Right atrium auricular region (tissue), 2 donors: ENCODE results near the gene ADGB. TPM values are rescaled to one million over a fixed set of nuclear protein-coding genes. Genes with fewer than 3 reads are reported as not detected.

Experiments used
- DNase-seq: peaks from one replicate; pipeline ENCODE4 v3.0.0-alpha.2; 2019; ENCODE audit warnings: low spot score
- H3K27ac ChIP-seq, 2 donors: fragments of 200-600 bp; sonication (generic); 1 replicate in 1 of 2; 2 replicates in 1 of 2; pipeline ENCODE4 v1.5.1; 2016 to 2019
- H3K27me3 ChIP-seq, 2 donors: fragments of 200-600 bp; sonication (generic); one replicate each; pipeline versions ENCODE4 v1.5.1 to v1.6.0; 2017 to 2019
- H3K36me3 ChIP-seq: fragments of 200-600 bp; sonication (generic); one replicate; pipeline ENCODE4 v1.5.1; 2016
- H3K4me1 ChIP-seq, 2 donors: fragments of 200-600 bp; sonication (generic); one replicate each; pipeline versions ENCODE4 v1.5.1 to v1.6.0; 2017 to 2019
- H3K4me3 ChIP-seq, 2 donors: fragments of 200-600 bp; sonication (generic); 1 replicate in 1 of 2; 2 replicates in 1 of 2; pipeline ENCODE4 v1.5.1; 2017 to 2019; ENCODE audit warnings: mild to moderate bottlenecking in 1 of 2, moderate library complexity in 1 of 2
- H3K9me3 ChIP-seq, 2 donors: fragments of 200-600 bp; sonication (generic); one replicate each; pipeline ENCODE4 v1.5.1; 2019
- CTCF ChIP-seq, 2 donors: fragments of 200-600 bp; sonication (generic); IDR thresholded peaks; one replicate each; pipeline ENCODE4 v1.5.1; 2019; ENCODE audit warnings: antibody characterized with exemption in 2 of 2
- total RNA-seq, 2 donors: library from RNA; depleted of rRNA; stranded (reverse); fragments of >200 nt; gene quantifications; one replicate each; pipeline ENCODE4 v1.1.0, GENCODE V29; 2016

The ADGB gene
- total RNA-seq, 2 donors from 2014 or later: not detected

GRCh38 chr6:146666909-146667308, 68.1 kb downstream of the ADGB start:
- H3K36me3 ChIP-seq: no peaks in the 10 kb centered on the region
- no peaks in the 10 kb centered on the region for H3K27me3 ChIP-seq
- DNase-seq: no peak
- no peaks in the 10 kb centered on the region for H3K4me1 ChIP-seq
- H3K9me3 ChIP-seq: no peaks in the 10 kb centered on the region
- no peak overlapping the region for H3K27ac ChIP-seq
- H3K4me3 ChIP-seq: no peak overlapping the region
- TF ChIP-seq CTCF (IDR thresholded peaks at IDR 0.05): no peak

- Histone ChIP-seq H3K4me1 (no peaks in the 10 kb centered on the region), H3K27ac (no peak overlapping the region), H3K4me3 (no peak overlapping the region), H3K9me3 (no peaks in the 10 kb centered on the region), H3K36me3 (no peaks in the 10 kb centered on the region), H3K27me3 (no peaks in the 10 kb centered on the region)
- no peak for TF ChIP-seq CTCF (IDR thresholded peaks at IDR 0.05)
- no peak for DNase-seq
Observed at GRCh38 chr6:146670161-146670560, 71.4 kb downstream of the ADGB start.

GRCh38 chr6:146673069-146673468, 74.3 kb downstream of the ADGB start:
- no peaks in the 10 kb centered on the region for H3K36me3 ChIP-seq
- TF ChIP-seq CTCF (IDR thresholded peaks at IDR 0.05): no peak
- H3K4me1 ChIP-seq: no peaks in the 10 kb centered on the region
- H3K9me3 ChIP-seq: no peaks in the 10 kb centered on the region
- no peak for DNase-seq
- no peaks in the 10 kb centered on the region for H3K27me3 ChIP-seq
- no peak overlapping the region for H3K4me3 ChIP-seq
- no peak overlapping the region for H3K27ac ChIP-seq

- Histone ChIP-seq H3K9me3 (no peaks in the 10 kb centered on the region), H3K27me3 (no peaks in the 10 kb centered on the region), H3K4me3 (no peak overlapping the region), H3K27ac (no peak overlapping the region), H3K4me1 (no peaks in the 10 kb centered on the region), H3K36me3 (no peaks in the 10 kb centered on the region)
- no peak for DNase-seq
- no peak for TF ChIP-seq CTCF (IDR thresholded peaks at IDR 0.05)
Observed at GRCh38 chr6:146679386-146679785, 80.6 kb downstream of the ADGB start.

GRCh38 chr6:146682919-146683318, 84.1 kb downstream of the ADGB start:
- no peaks in the 10 kb centered on the region for H3K36me3 ChIP-seq
- H3K9me3 ChIP-seq: no peaks in the 10 kb centered on the region
- no peak overlapping the region for H3K4me3 ChIP-seq
- no peaks in the 10 kb centered on the region for H3K27me3 ChIP-seq
- no peak for DNase-seq
- no peak overlapping the region for H3K27ac ChIP-seq
- H3K4me1 ChIP-seq: no peaks in the 10 kb centered on the region
- TF ChIP-seq CTCF (IDR thresholded peaks at IDR 0.05): no peak

GRCh38 chr6:146689806-146690205, 91.0 kb downstream of the ADGB start:
- Histone ChIP-seq H3K4me1 (no peaks in the 10 kb centered on the region), H3K9me3 (no peaks in the 10 kb centered on the region), H3K4me3 (no peak overlapping the region), H3K27ac (no peak overlapping the region), H3K36me3 (no peaks in the 10 kb centered on the region), H3K27me3 (no peaks in the 10 kb centered on the region)
- no peak for DNase-seq
- TF ChIP-seq CTCF (IDR thresholded peaks at IDR 0.05): no peak
